Measurements from ENCODE around the gene ZNF384.

GRCh38 chr12:6694701-6695100, 5.5 kb upstream of the ZNF384 start:
- no peak for TF ChIP-seq CTCF (conservative IDR thresholded peaks at IDR 0.05; ENCODE audit: low read depth in 2 of 2)
- no peak for TF ChIP-seq POLR2AphosphoS5 (IDR thresholded peaks at IDR 0.05; ENCODE audit: low read depth)
- no peak for TF ChIP-seq REST (IDR thresholded peaks at IDR 0.05; ENCODE audit: unreplicated experiment)
- TF ChIP-seq EZH2phosphoT487 (IDR thresholded peaks at IDR 0.05; ENCODE audit: unreplicated experiment) = no peak
- no peak for TF ChIP-seq ZNF114 (CRISPR knock-in tag; IDR thresholded peaks at IDR 0.05)
- TF ChIP-seq CREB1 (CRISPR knock-in tag; IDR thresholded peaks at IDR 0.05; ENCODE audit: low read depth) = no peak
- no peak for TF ChIP-seq ZNF331 (CRISPR knock-in tag; IDR thresholded peaks at IDR 0.05; ENCODE audit: low read depth)
- no peak for TF ChIP-seq EZH2 (IDR thresholded peaks at IDR 0.05; ENCODE audit: low read depth, unreplicated experiment)
- no peak for TF ChIP-seq STAT1 (IDR thresholded peaks at IDR 0.05; ENCODE audit: unreplicated experiment)
- TF ChIP-seq JUNB (IDR thresholded peaks at IDR 0.05; ENCODE audit: unreplicated experiment) = no peak
- TF ChIP-seq ETS1 (IDR thresholded peaks at IDR 0.05) = no peak

Measured in GM23338 (cell line).